HEK293 (cell line): ENCODE results near the gene KCNT1.

Experiments
- CTCF ChIA-PET: fragments of 350-600 bp; formaldehyde crosslinking; extraction: SDS; loops from one replicate; lab custom pipeline; 2021; ENCODE audit warnings: antibody characterized with exemption; lab: Yijun Ruan, JAX
- POLR2A ChIA-PET: fragments of 300-600 bp; formaldehyde crosslinking; extraction: SDS; loops from one replicate; lab custom pipeline; 2020; ENCODE audit warnings: antibody characterized with exemption, inconsistent platforms; lab: Yijun Ruan, JAX
- H3K27ac ChIP-seq: fragments of 200-500 bp; sonication (Bioruptor generic); 2 replicates; pipeline ENCODE4 v1.5.1; 2014; ENCODE audit warnings: low read depth, low read length, control low read depth, inconsistent platforms; ENCODE audit errors: extremely low read depth
- H3K36me3 ChIP-seq, 2 experiments: fragments of 200-500 bp in 1 of 2; sonication (Bioruptor generic) in 1 of 2; 1 replicate in 1 of 2; 2 replicates in 1 of 2; pipeline ENCODE4 v1.5.1; 2014 to 2017; ENCODE audit warnings: inconsistent platforms in 2 of 2, low read length in 2 of 2; ENCODE audit not compliant: control insufficient read depth in 2 of 2, insufficient read depth in 1 of 2
- H3K4me1 ChIP-seq: fragments of 200-500 bp; sonication (Bioruptor generic); 2 replicates; pipeline ENCODE4 v1.5.1; 2014; ENCODE audit warnings: mild to moderate bottlenecking, low read length, inconsistent platforms; ENCODE audit not compliant: control insufficient read depth, insufficient read depth
- H3K4me3 ChIP-seq: 2 replicates; pipeline ENCODE4 v1.5.1; 2011; ENCODE audit warnings: low read depth, mild to moderate bottlenecking, control low read depth, low read length, moderate library complexity
- H3K9me3 ChIP-seq: fragments of 200-500 bp; sonication (Bioruptor generic); 2 replicates; pipeline ENCODE4 v1.5.1; 2014; ENCODE audit warnings: low read depth, low read length, inconsistent platforms; ENCODE audit not compliant: control insufficient read depth, insufficient read depth
- FEZF1 ChIP-seq: fragments of 450-650 bp; formaldehyde crosslinking; IDR thresholded peaks from 2 replicates; pipeline ENCODE4 v1.5.1; 2016; ENCODE audit warnings: missing biosample characterization, missing genetic modification characterization
- HOXC10 ChIP-seq: sonication (generic); formaldehyde crosslinking; IDR thresholded peaks from 2 replicates; pipeline ENCODE4 v1.8.1; 2023; ENCODE audit warnings: mild to moderate bottlenecking, missing genetic modification reagents
- SALL2 ChIP-seq: fragments of 450-650 bp; formaldehyde crosslinking; IDR thresholded peaks from 2 replicates; pipeline ENCODE4 v1.5.0; 2017; ENCODE audit warnings: missing biosample characterization, mild to moderate bottlenecking, missing genetic modification characterization, borderline replicate concordance
- SETDB1 ChIP-seq: IDR thresholded peaks from one replicate; pipeline ENCODE4 v1.6.1; 2017; ENCODE audit warnings: mild to moderate bottlenecking, low read length, moderate library complexity, mixed read lengths; ENCODE audit not compliant: insufficient read length
- YY2 ChIP-seq: fragments of 450-650 bp; formaldehyde crosslinking; IDR thresholded peaks from 2 replicates; pipeline ENCODE4 v1.5.1; 2016; ENCODE audit warnings: missing biosample characterization, missing genetic modification characterization
- ZNF146 ChIP-seq: fragments of 450-650 bp; formaldehyde crosslinking; IDR thresholded peaks from 2 replicates; pipeline ENCODE4 v1.5.1; 2016; ENCODE audit warnings: missing biosample characterization, missing genetic modification characterization
- ZNF155 ChIP-seq: fragments of 450-650 bp; formaldehyde crosslinking; IDR thresholded peaks from 2 replicates; pipeline ENCODE4 v1.5.1; 2016; ENCODE audit warnings: missing biosample characterization, missing genetic modification characterization
- ZNF157 ChIP-seq: fragments of 450-650 bp; formaldehyde crosslinking; IDR thresholded peaks from 2 replicates; pipeline ENCODE4 v1.5.1; 2016; ENCODE audit warnings: missing biosample characterization, missing genetic modification characterization
- ZNF248 ChIP-seq: fragments of 450-650 bp; formaldehyde crosslinking; IDR thresholded peaks from 2 replicates; pipeline ENCODE4 v1.5.1; 2017; ENCODE audit warnings: missing biosample characterization, missing genetic modification characterization
- ZNF394 ChIP-seq: fragments of 450-650 bp; formaldehyde crosslinking; IDR thresholded peaks from 2 replicates; pipeline ENCODE4 v1.5.1; 2016; ENCODE audit warnings: missing biosample characterization, missing genetic modification characterization, mild to moderate bottlenecking, moderate library complexity, borderline replicate concordance
- ZNF521 ChIP-seq: fragments of 450-650 bp; formaldehyde crosslinking; IDR thresholded peaks from 2 replicates; pipeline ENCODE4 v1.5.1; 2017; ENCODE audit warnings: missing biosample characterization, mild to moderate bottlenecking, missing genetic modification characterization
- ZNF555 ChIP-seq: fragments of 450-650 bp; formaldehyde crosslinking; conservative IDR thresholded peaks from 2 replicates; pipeline ENCODE4 v1.5.1; 2017; ENCODE audit warnings: missing biosample characterization, mild to moderate bottlenecking, missing genetic modification characterization, inconsistent platforms
- ZNF596 ChIP-seq: fragments of 450-650 bp; IDR thresholded peaks from 2 replicates; pipeline ENCODE4 v1.5.0; 2018; ENCODE audit warnings: missing biosample characterization, mild to moderate bottlenecking, missing genetic modification characterization, moderate library complexity
- ZNF623 ChIP-seq: fragments of 450-650 bp; formaldehyde crosslinking; IDR thresholded peaks from 2 replicates; pipeline ENCODE4 v1.5.1; 2016; ENCODE audit warnings: missing biosample characterization, missing genetic modification characterization
- ZNF777 ChIP-seq: fragments of 450-650 bp; formaldehyde crosslinking; IDR thresholded peaks from 2 replicates; pipeline ENCODE4 v1.5.1; 2017; ENCODE audit warnings: missing biosample characterization, missing genetic modification characterization, borderline replicate concordance
- ZNF837 ChIP-seq: fragments of 450-650 bp; formaldehyde crosslinking; IDR thresholded peaks from 2 replicates; pipeline ENCODE4 v1.5.1; 2016; ENCODE audit warnings: missing biosample characterization, missing genetic modification characterization
- TF ChIP-seq, protein P1 (sequence below): fragments of 450-650 bp; formaldehyde crosslinking; IDR thresholded peaks from 2 replicates; pipeline ENCODE4 v1.5.1; 2016; ENCODE audit warnings: missing biosample characterization, missing genetic modification characterization
- TF ChIP-seq, protein P2 (sequence below): fragments of 450-650 bp; formaldehyde crosslinking; IDR thresholded peaks from 2 replicates; pipeline ENCODE4 v1.5.1; 2016; ENCODE audit warnings: missing biosample characterization, missing genetic modification characterization, borderline replicate concordance

The KCNT1 gene

DNA sequence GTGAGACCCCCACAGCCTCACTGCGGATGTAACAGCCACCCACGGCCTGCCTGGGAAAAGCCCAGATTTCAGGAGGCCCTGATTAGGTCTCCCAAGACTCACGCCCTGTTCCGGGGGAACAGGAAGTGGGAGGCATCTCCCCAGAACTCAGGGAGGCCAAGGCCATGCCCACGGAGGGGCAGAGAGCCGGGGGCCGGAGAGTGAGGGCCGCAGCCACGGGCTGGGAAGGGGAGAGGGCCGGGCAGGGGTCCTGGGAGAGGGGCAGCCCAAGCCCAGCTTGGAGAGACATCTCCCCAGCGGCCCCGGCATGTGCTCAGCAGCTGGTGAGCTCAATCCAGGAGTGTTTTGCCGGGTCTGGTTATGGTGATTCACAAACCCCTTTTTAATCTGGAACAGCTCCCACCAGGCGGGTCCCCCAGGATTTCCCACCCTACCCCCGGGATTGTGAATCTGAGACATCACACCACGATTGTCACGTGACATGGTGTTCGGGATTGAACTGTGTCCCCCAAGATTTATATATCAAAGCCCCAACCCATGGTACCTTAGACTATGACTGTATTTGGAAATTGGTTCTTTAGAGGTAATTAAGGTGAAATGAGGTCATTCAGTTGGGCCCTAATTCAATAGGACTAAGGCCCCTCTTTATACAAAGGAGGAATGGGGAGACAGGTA lies 26.6 kb downstream of the KCNT1 start (continued):
- no peak for TF ChIP-seq ZNF394 (tag by site-specific recombination)
- TF ChIP-seq ZNF555 (tag by site-specific recombination) = no peak
- no peak for TF ChIP-seq ZNF155 (tag by site-specific recombination)
- TF ChIP-seq ZNF837 (tag by site-specific recombination) = no peak
- no peak for TF ChIP-seq HOXC10 (CRISPR knock-in tag)

DNA sequence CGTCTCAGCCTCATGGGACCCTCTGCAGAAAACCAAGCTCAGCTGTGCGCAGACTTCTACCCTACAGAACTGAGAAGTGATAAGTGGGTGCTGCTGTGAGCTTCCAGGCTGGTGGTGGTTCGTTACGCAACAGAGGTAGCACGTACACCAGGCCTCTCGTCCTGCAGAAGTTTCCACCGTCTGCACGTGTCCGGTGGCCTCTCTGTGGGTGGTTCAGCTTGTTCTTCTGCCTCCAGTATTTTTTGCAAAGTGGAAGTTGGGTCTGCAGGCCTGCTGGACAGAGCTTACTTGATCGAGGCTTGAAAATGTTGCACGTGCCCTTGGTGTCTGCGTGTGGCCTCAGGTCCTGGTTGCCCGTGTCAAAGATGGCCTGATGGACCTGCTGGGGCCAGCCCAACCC lies 27.5 kb downstream of the KCNT1 start:
- Histone ChIP-seq H3K9me3 (no peaks in the 10 kb centered on the region), H3K4me1 (no peaks in the 10 kb centered on the region), H3K4me3 (no peak overlapping the region), H3K27ac (no peak overlapping the region), H3K36me3 (no peaks in the 10 kb centered on the region)
- TF ChIP-seq, protein P1, sequence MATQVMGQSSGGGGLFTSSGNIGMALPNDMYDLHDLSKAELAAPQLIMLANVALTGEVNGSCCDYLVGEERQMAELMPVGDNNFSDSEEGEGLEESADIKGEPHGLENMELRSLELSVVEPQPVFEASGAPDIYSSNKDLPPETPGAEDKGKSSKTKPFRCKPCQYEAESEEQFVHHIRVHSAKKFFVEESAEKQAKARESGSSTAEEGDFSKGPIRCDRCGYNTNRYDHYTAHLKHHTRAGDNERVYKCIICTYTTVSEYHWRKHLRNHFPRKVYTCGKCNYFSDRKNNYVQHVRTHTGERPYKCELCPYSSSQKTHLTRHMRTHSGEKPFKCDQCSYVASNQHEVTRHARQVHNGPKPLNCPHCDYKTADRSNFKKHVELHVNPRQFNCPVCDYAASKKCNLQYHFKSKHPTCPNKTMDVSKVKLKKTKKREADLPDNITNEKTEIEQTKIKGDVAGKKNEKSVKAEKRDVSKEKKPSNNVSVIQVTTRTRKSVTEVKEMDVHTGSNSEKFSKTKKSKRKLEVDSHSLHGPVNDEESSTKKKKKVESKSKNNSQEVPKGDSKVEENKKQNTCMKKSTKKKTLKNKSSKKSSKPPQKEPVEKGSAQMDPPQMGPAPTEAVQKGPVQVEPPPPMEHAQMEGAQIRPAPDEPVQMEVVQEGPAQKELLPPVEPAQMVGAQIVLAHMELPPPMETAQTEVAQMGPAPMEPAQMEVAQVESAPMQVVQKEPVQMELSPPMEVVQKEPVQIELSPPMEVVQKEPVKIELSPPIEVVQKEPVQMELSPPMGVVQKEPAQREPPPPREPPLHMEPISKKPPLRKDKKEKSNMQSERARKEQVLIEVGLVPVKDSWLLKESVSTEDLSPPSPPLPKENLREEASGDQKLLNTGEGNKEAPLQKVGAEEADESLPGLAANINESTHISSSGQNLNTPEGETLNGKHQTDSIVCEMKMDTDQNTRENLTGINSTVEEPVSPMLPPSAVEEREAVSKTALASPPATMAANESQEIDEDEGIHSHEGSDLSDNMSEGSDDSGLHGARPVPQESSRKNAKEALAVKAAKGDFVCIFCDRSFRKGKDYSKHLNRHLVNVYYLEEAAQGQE (tag by site-specific recombination) = 0 out of 2 replicates have a peak, but pooled peaks have one; percentile 19
- TF ChIP-seq ZNF837 (tag by site-specific recombination) = no peak
- TF ChIP-seq SETDB1 = no peak
- no peak for TF ChIP-seq ZNF146 (tag by site-specific recombination)
- TF ChIP-seq ZNF521 = no peak
- no peak for TF ChIP-seq ZNF777
- no peak for TF ChIP-seq SALL2
- TF ChIP-seq ZNF248 (tag by site-specific recombination) = no peak
- CTCF ChIA-PET = interaction anchor here (0.6 to 0.9 kb wide), 2 partner anchors 21 to 409 kb away, joined by 3 read pairs; no protein-coding TSS in a partner anchor
- POLR2A ChIA-PET = no interaction called here

DNA sequence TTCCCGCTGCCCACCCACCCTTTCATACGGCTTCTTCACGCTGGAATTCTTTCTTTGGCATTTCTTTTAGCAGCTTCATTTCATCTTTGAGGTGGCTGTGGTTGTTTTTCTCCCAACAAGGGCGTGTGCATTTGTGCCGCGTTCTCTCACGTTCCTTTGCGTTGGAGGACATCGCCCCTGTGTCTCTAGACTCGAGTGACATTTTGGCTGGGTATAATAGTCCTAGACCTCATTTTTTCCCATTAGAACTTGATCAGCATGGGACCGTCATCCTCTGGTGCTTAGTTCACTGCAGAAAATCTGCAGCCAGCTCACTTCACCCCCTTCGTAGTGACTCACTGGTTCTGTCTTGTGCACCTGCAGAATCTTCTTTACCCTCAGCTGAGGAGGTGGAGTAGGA lies 29.5 kb downstream of the KCNT1 start:
- no peaks in the 10 kb centered on the region for H3K4me1 ChIP-seq
- CTCF ChIA-PET = no interaction called here
- no peak overlapping the region for H3K4me3 ChIP-seq
- no peak overlapping the region for H3K27ac ChIP-seq
- TF ChIP-seq FEZF1 (tag by site-specific recombination) = no peak
- no peak for TF ChIP-seq ZNF157 (tag by site-specific recombination)
- TF ChIP-seq, protein P2, sequence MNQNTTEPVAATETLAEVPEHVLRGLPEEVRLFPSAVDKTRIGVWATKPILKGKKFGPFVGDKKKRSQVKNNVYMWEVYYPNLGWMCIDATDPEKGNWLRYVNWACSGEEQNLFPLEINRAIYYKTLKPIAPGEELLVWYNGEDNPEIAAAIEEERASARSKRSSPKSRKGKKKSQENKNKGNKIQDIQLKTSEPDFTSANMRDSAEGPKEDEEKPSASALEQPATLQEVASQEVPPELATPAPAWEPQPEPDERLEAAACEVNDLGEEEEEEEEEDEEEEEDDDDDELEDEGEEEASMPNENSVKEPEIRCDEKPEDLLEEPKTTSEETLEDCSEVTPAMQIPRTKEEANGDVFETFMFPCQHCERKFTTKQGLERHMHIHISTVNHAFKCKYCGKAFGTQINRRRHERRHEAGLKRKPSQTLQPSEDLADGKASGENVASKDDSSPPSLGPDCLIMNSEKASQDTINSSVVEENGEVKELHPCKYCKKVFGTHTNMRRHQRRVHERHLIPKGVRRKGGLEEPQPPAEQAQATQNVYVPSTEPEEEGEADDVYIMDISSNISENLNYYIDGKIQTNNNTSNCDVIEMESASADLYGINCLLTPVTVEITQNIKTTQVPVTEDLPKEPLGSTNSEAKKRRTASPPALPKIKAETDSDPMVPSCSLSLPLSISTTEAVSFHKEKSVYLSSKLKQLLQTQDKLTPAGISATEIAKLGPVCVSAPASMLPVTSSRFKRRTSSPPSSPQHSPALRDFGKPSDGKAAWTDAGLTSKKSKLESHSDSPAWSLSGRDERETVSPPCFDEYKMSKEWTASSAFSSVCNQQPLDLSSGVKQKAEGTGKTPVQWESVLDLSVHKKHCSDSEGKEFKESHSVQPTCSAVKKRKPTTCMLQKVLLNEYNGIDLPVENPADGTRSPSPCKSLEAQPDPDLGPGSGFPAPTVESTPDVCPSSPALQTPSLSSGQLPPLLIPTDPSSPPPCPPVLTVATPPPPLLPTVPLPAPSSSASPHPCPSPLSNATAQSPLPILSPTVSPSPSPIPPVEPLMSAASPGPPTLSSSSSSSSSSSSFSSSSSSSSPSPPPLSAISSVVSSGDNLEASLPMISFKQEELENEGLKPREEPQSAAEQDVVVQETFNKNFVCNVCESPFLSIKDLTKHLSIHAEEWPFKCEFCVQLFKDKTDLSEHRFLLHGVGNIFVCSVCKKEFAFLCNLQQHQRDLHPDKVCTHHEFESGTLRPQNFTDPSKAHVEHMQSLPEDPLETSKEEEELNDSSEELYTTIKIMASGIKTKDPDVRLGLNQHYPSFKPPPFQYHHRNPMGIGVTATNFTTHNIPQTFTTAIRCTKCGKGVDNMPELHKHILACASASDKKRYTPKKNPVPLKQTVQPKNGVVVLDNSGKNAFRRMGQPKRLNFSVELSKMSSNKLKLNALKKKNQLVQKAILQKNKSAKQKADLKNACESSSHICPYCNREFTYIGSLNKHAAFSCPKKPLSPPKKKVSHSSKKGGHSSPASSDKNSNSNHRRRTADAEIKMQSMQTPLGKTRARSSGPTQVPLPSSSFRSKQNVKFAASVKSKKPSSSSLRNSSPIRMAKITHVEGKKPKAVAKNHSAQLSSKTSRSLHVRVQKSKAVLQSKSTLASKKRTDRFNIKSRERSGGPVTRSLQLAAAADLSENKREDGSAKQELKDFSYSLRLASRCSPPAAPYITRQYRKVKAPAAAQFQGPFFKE (tag by site-specific recombination) = no peak
- no peak for TF ChIP-seq ZNF623
- TF ChIP-seq ZNF596 = no peak
- TF ChIP-seq YY2 (tag by site-specific recombination) = no peak
- H3K36me3 ChIP-seq = no peaks in the 10 kb centered on the region
- H3K9me3 ChIP-seq = no peaks in the 10 kb centered on the region
- POLR2A ChIA-PET = no interaction called here
